ENCODE results near the gene CMSS1.

Gene CMSS1

DNA sequence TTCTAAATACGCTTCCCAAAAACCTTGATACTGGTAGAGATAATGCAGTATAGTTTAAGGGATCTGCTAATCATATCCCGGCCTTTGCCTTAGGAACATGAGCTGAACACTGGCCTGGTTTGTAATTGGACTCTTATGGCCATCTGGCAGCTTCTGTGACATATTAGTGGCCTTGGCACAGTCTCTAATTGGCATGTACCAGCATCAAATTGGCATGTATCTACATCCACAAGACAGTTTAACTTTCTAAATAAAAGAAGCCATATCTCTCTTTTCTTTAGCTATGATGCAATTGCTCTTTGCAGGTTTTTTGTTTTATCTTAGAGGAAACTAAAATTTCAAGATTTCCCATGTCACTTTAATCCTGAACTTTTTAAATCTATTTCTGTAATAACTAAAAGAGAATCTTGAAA is 341.3 kb downstream of the CMSS1 start:
- H3K27ac ChIP-seq (ENCODE audit: low read depth, low read length): no peak overlapping the region
- H3K36me3 ChIP-seq (ENCODE audit: control insufficient read depth in 1 of 2, insufficient read depth in 2 of 2, low read length in 2 of 2): no peaks in the 10 kb centered on the region
- no peak overlapping the region for H3K4me3 ChIP-seq (ENCODE audit: low read depth in 1 of 2, low read length in 2 of 2)
- peaks cover 0 to 8% of the 10 kb centered on the region in 2 donors for H3K9me3 ChIP-seq (ENCODE audit: control insufficient read depth in 1 of 2, low read length in 2 of 2)
- no peak overlapping the region for H3K9ac ChIP-seq (ENCODE audit: low read depth in 1 of 2, low read length in 2 of 2)
- H3K27me3 ChIP-seq (ENCODE audit: control insufficient read depth in 1 of 2, insufficient read depth in 2 of 2, low read length in 2 of 2): no peaks in the 10 kb centered on the region
- no peaks in the 10 kb centered on the region for H3K4me1 ChIP-seq (ENCODE audit: control insufficient read depth in 1 of 2, insufficient read depth in 2 of 2, low read length in 2 of 2)

DNA sequence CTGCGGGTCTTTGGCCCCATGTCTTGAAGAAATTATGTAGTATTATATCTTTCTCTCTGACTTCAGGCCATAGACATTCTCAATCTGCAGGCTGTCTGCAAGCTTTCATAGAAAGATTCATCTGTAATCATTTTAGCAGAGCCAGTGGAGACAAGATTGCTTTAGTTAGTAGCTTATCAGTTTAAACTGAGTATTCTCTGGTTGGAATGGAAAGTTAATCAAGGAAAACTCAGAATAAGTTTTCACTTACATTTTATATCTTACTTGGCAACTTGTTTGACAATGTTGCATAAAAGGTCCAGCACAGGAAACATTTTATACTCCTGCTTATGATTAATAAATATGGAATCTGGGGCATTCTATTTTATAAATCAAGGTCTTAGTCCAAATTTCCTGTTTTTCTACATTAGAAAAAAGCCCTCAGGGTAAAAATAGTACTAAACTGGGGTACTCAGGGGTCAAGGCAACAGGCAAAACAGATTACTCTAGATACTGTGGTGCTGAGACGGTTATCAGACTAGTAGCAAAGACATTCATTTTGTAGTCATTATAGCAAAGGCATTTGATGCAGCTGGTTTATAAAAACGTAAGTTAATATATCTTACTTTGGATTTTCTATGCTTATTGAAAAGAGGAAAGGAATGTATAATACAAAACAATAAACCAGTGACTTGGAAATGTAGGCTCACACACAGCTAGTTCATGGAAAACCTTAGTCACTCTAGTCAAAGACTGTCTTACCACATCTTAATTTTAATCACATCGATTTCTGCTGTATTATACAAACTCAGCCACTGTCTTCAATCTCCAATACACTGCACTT is 341.9 kb downstream of the CMSS1 start:
- H3K9ac ChIP-seq (ENCODE audit: low read depth in 1 of 2, low read length in 2 of 2): no peak overlapping the region
- peaks cover 0 to 8% of the 10 kb centered on the region in 2 donors for H3K9me3 ChIP-seq (ENCODE audit: control insufficient read depth in 1 of 2, low read length in 2 of 2)
- H3K4me3 ChIP-seq (ENCODE audit: low read depth in 1 of 2, low read length in 2 of 2): no peak overlapping the region
- no peaks in the 10 kb centered on the region for H3K36me3 ChIP-seq (ENCODE audit: control insufficient read depth in 1 of 2, insufficient read depth in 2 of 2, low read length in 2 of 2)
- no peaks in the 10 kb centered on the region for H3K4me1 ChIP-seq (ENCODE audit: control insufficient read depth in 1 of 2, insufficient read depth in 2 of 2, low read length in 2 of 2)
- no peak overlapping the region for H3K27ac ChIP-seq (ENCODE audit: low read depth, low read length)
- no peaks in the 10 kb centered on the region for H3K27me3 ChIP-seq (ENCODE audit: control insufficient read depth in 1 of 2, insufficient read depth in 2 of 2, low read length in 2 of 2)

DNA sequence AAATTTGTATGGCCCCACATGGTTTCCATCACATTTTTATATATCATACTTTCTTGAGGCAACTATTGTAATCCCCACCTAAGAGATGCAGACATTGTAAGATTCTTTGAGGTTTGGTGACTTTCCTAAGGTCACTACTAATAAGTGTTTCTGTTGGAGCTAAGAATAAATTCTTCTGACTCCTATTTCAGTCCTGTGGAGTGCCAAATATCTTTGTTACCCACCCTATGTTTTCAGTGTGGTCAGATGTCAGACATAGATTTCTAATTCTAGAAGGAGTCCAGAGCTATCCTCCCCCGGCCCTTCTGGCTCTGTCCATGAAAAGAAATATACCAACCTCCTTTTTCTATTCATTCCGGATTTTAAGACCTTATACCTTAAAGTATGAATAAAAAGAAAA is 342.9 kb downstream of the CMSS1 start:
- no peak overlapping the region for H3K27ac ChIP-seq (ENCODE audit: low read depth, low read length)
- H3K4me3 ChIP-seq (ENCODE audit: low read depth in 1 of 2, low read length in 2 of 2): no peak overlapping the region
- peaks cover 0 to 2% of the 10 kb centered on the region in 2 donors for H3K9me3 ChIP-seq (ENCODE audit: control insufficient read depth in 1 of 2, low read length in 2 of 2)
- no peaks in the 10 kb centered on the region for H3K36me3 ChIP-seq (ENCODE audit: control insufficient read depth in 1 of 2, insufficient read depth in 2 of 2, low read length in 2 of 2)
- no peaks in the 10 kb centered on the region for H3K27me3 ChIP-seq (ENCODE audit: control insufficient read depth in 1 of 2, insufficient read depth in 2 of 2, low read length in 2 of 2)
- H3K4me1 ChIP-seq (ENCODE audit: control insufficient read depth in 1 of 2, insufficient read depth in 2 of 2, low read length in 2 of 2): no peaks in the 10 kb centered on the region
- H3K9ac ChIP-seq (ENCODE audit: low read depth in 1 of 2, low read length in 2 of 2): no peak overlapping the region

DNA sequence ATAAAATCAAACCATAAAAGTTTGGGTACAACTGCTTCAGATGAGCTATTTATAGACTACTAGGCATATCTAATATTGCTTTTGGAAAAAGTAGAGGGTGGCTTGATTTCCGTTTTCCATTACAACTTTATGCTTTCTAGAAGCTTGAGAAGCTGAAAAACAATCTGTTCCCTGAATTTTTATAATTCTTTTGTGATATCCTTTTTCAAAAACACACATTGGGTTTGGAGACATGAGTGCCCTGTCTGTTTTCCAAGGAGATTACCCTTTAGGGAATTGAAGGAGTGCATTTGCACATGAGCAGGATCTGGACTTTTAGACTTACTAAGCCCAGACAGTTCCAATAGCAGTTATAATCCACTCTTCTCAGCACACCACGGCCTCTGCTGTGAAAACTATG is 346.1 kb downstream of the CMSS1 start:
- no peak overlapping the region for H3K9ac ChIP-seq (ENCODE audit: low read depth in 1 of 2, low read length in 2 of 2)
- no peak overlapping the region for H3K4me3 ChIP-seq (ENCODE audit: low read depth in 1 of 2, low read length in 2 of 2)
- H3K36me3 ChIP-seq (ENCODE audit: control insufficient read depth in 1 of 2, insufficient read depth in 2 of 2, low read length in 2 of 2): no peaks in the 10 kb centered on the region
- H3K4me1 ChIP-seq (ENCODE audit: control insufficient read depth in 1 of 2, insufficient read depth in 2 of 2, low read length in 2 of 2): no peaks in the 10 kb centered on the region
- no peak overlapping the region for H3K27ac ChIP-seq (ENCODE audit: low read depth, low read length)
- H3K27me3 ChIP-seq (ENCODE audit: control insufficient read depth in 1 of 2, insufficient read depth in 2 of 2, low read length in 2 of 2): no peaks in the 10 kb centered on the region
- H3K9me3 ChIP-seq (ENCODE audit: control insufficient read depth in 1 of 2, low read length in 2 of 2): no peaks in the 10 kb centered on the region

DNA sequence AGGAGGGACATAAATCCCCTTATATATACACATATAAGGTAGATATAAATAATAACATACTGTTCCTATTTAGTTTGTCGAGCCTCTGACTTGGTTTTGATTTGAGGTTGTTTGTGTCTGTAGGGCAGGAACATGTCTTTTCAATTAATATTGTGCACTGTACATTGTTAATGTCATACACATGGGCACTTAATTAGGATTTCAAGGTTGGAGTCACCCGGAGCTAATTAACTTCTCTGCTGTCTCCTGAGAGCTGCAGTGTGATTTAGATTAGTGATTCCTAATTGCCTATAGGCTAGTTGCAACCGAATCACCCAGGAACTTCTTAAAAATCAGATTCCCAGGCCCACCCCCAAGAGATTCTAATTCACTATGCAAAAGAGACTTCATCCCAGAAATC is 347.1 kb downstream of the CMSS1 start:
- H3K27me3 ChIP-seq (ENCODE audit: control insufficient read depth in 1 of 2, insufficient read depth in 2 of 2, low read length in 2 of 2): no peaks in the 10 kb centered on the region
- H3K27ac ChIP-seq (ENCODE audit: low read depth, low read length): no peak overlapping the region
- H3K4me3 ChIP-seq (ENCODE audit: low read depth in 1 of 2, low read length in 2 of 2): no peak overlapping the region
- H3K36me3 ChIP-seq (ENCODE audit: control insufficient read depth in 1 of 2, insufficient read depth in 2 of 2, low read length in 2 of 2): no peaks in the 10 kb centered on the region
- no peaks in the 10 kb centered on the region for H3K9me3 ChIP-seq (ENCODE audit: control insufficient read depth in 1 of 2, low read length in 2 of 2)
- no peak overlapping the region for H3K9ac ChIP-seq (ENCODE audit: low read depth in 1 of 2, low read length in 2 of 2)
- H3K4me1 ChIP-seq (ENCODE audit: control insufficient read depth in 1 of 2, insufficient read depth in 2 of 2, low read length in 2 of 2): no peaks in the 10 kb centered on the region

GRCh38 chr3:100165926-100166550 is 348.4 kb downstream of the CMSS1 start:
- Histone ChIP-seq H3K9ac (ENCODE audit: low read depth in 1 of 2, low read length in 2 of 2) (no peak overlapping the region), H3K27me3 (ENCODE audit: control insufficient read depth in 1 of 2, insufficient read depth in 2 of 2, low read length in 2 of 2) (no peaks in the 10 kb centered on the region), H3K36me3 (ENCODE audit: control insufficient read depth in 1 of 2, insufficient read depth in 2 of 2, low read length in 2 of 2) (no peaks in the 10 kb centered on the region), H3K27ac (ENCODE audit: low read depth, low read length) (no peak overlapping the region), H3K4me3 (ENCODE audit: low read depth in 1 of 2, low read length in 2 of 2) (no peak overlapping the region), H3K4me1 (ENCODE audit: control insufficient read depth in 1 of 2, insufficient read depth in 2 of 2, low read length in 2 of 2) (no peaks in the 10 kb centered on the region), H3K9me3 (ENCODE audit: control insufficient read depth in 1 of 2, low read length in 2 of 2) (no peaks in the 10 kb centered on the region)

GRCh38 chr3:100169201-100169920 is 351.7 kb downstream of the CMSS1 start:
- no peaks in the 10 kb centered on the region for H3K9me3 ChIP-seq (ENCODE audit: control insufficient read depth in 1 of 2, low read length in 2 of 2)
- H3K27me3 ChIP-seq (ENCODE audit: control insufficient read depth in 1 of 2, insufficient read depth in 2 of 2, low read length in 2 of 2): no peaks in the 10 kb centered on the region
- H3K36me3 ChIP-seq (ENCODE audit: control insufficient read depth in 1 of 2, insufficient read depth in 2 of 2, low read length in 2 of 2): no peaks in the 10 kb centered on the region
- H3K4me3 ChIP-seq (ENCODE audit: low read depth in 1 of 2, low read length in 2 of 2): no peak overlapping the region
- H3K27ac ChIP-seq (ENCODE audit: low read depth, low read length): no peak overlapping the region
- H3K9ac ChIP-seq (ENCODE audit: low read depth in 1 of 2, low read length in 2 of 2): no peak overlapping the region
- no peaks in the 10 kb centered on the region for H3K4me1 ChIP-seq (ENCODE audit: control insufficient read depth in 1 of 2, insufficient read depth in 2 of 2, low read length in 2 of 2)

- H3K4me3 ChIP-seq (ENCODE audit: low read depth in 1 of 2, low read length in 2 of 2): no peak overlapping the region
- no peak overlapping the region for H3K9ac ChIP-seq (ENCODE audit: low read depth in 1 of 2, low read length in 2 of 2)
- H3K9me3 ChIP-seq (ENCODE audit: control insufficient read depth in 1 of 2, low read length in 2 of 2): no peaks in the 10 kb centered on the region
- H3K4me1 ChIP-seq (ENCODE audit: control insufficient read depth in 1 of 2, insufficient read depth in 2 of 2, low read length in 2 of 2): no peaks in the 10 kb centered on the region
- no peaks in the 10 kb centered on the region for H3K36me3 ChIP-seq (ENCODE audit: control insufficient read depth in 1 of 2, insufficient read depth in 2 of 2, low read length in 2 of 2)
- H3K27me3 ChIP-seq (ENCODE audit: control insufficient read depth in 1 of 2, insufficient read depth in 2 of 2, low read length in 2 of 2): no peaks in the 10 kb centered on the region
- H3K27ac ChIP-seq (ENCODE audit: low read depth, low read length): no peak overlapping the region
Measured at GRCh38 chr3:100170486-100170885, 352.8 kb downstream of the CMSS1 start.

DNA sequence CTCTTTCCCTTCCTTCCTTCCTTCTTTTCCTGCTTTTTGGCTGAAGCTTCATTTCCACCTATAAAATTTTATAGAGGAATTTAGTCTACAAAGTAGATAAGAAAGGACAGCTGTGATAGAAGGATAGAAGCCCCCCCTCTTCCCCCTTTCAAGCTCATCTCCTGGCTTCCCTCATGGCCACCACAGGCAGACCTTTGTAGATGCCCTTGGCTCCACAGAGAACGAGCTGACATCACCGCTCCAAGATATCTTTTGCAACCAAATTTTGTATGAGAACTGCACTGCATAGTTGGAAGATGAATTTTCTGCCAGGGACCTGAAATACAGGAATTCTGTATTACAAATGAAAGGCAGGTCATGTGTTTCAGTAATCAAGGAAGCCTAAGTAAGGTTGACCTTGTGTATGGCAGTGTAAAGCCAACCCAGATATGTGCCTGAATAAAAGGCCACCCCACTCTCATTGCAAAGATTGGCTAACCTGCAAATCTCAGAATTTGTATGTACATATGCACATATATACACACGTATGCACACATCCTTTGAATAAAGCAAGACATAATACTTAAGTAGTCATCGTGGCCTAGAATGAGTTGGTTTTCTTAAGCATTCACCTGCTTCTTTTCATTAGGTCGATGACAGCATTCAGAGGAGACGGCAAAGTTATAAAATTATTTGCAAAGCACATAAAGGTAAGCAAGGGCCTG is 353.7 kb downstream of the CMSS1 start:
- H3K27me3 ChIP-seq (ENCODE audit: control insufficient read depth in 1 of 2, insufficient read depth in 2 of 2, low read length in 2 of 2): no peaks in the 10 kb centered on the region
- no peak overlapping the region for H3K9ac ChIP-seq (ENCODE audit: low read depth in 1 of 2, low read length in 2 of 2)

DNA sequence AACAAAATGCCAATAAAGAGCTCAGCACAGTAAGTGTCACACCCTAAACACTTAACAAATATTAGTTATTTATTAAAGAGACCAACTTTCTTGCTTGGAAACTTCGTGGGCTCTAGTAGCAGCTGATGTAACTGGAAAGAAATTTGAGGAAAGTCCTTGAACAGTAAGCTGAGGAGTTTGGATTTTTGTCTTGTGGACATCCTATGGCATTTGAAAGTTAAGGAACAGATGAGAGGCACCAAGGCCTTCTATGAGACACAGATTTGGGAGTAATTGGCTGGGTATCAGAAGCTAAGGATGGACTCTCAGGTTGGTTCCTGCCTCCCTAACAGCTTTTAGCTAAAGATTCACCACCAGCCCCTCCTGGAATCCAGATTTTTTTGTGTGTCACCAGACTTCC is 356.3 kb downstream of the CMSS1 start:
- Histone ChIP-seq H3K4me3 (ENCODE audit: low read depth in 1 of 2, low read length in 2 of 2) (no peak overlapping the region), H3K9ac (ENCODE audit: low read depth in 1 of 2, low read length in 2 of 2) (no peak overlapping the region), H3K4me1 (ENCODE audit: control insufficient read depth in 1 of 2, insufficient read depth in 2 of 2, low read length in 2 of 2) (no peaks in the 10 kb centered on the region), H3K27me3 (ENCODE audit: control insufficient read depth in 1 of 2, insufficient read depth in 2 of 2, low read length in 2 of 2) (no peaks in the 10 kb centered on the region), H3K36me3 (ENCODE audit: control insufficient read depth in 1 of 2, insufficient read depth in 2 of 2, low read length in 2 of 2) (no peaks in the 10 kb centered on the region), H3K9me3 (ENCODE audit: control insufficient read depth in 1 of 2, low read length in 2 of 2) (no peaks in the 10 kb centered on the region), H3K27ac (ENCODE audit: low read depth, low read length) (no peak overlapping the region)

More for the DNA sequence above, 353.7 kb downstream of the CMSS1 start:
- H3K36me3 ChIP-seq (ENCODE audit: control insufficient read depth in 1 of 2, insufficient read depth in 2 of 2, low read length in 2 of 2): no peaks in the 10 kb centered on the region
- H3K4me3 ChIP-seq (ENCODE audit: low read depth in 1 of 2, low read length in 2 of 2): no peak overlapping the region
- H3K4me1 ChIP-seq (ENCODE audit: control insufficient read depth in 1 of 2, insufficient read depth in 2 of 2, low read length in 2 of 2): no peaks in the 10 kb centered on the region
- no peak overlapping the region for H3K27ac ChIP-seq (ENCODE audit: low read depth, low read length)
- no peaks in the 10 kb centered on the region for H3K9me3 ChIP-seq (ENCODE audit: control insufficient read depth in 1 of 2, low read length in 2 of 2)
